Measurements from ENCODE around the gene CDC26.

The CDC26 gene

DNA sequence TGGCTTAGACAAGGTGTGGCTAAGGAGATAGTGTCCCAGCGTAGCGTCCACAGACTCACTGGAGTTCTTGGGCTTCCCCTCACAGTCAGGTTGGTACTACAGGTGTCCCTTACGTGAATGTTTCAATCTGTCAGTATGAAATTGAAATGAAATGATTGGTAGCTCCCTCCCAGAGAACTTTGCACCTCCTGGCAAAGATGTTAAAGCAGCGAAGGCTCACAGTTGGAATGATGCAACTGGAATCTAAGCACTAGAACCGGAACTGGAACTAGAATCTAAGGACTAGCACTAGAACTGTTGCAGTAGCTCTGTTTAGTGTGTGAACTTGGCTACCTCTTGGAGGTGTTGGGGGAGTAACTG, 52.9 kb downstream of the CDC26 start:
- Histone ChIP-seq H3K4me3 (ENCODE audit: low read length) (peak overlapping the region; percentile 92), H3K4me1 (ENCODE audit: low read length) (peaks cover 37% of the 10 kb centered on the region), H3K9ac (ENCODE audit: low read length) (peak overlapping the region; percentile 83), H3K36me3 (replicated peaks; ENCODE audit: low read depth, low read length) (peaks cover 29% of the 10 kb centered on the region), H3K27me3 (ENCODE audit: low read depth, low read length) (no peaks in the 10 kb centered on the region), H3K9me3 (ENCODE audit: insufficient read depth, low read length) (no peaks in the 10 kb centered on the region), H2AFZ (ENCODE audit: low read depth, low read length) (no peak overlapping the region), H3K27ac (ENCODE audit: low read length) (no peak overlapping the region), H3K4me2 (ENCODE audit: low read length) (peak overlapping the region; percentile 89), H3K79me2 (ENCODE audit: low read length) (peaks cover 44% of the 10 kb centered on the region), H4K20me1 (ENCODE audit: insufficient read depth, low read length) (peaks cover 14% of the 10 kb centered on the region)
- TF ChIP-seq EZH2phosphoT487 (IDR thresholded peaks at IDR 0.05; ENCODE audit: low read depth), result no peak
- TF ChIP-seq CTCF (IDR thresholded peaks at IDR 0.05; ENCODE audit: low read depth, low read length), result no peak

- Histone ChIP-seq H3K4me2 (ENCODE audit: low read length) (peak overlapping the region; percentile 89), H3K4me1 (ENCODE audit: low read length) (peaks cover 32% of the 10 kb centered on the region), H3K27ac (ENCODE audit: low read length) (peak overlapping the region; percentile 9; the same call in 1 of the 2 replicates), H3K79me2 (ENCODE audit: low read length) (peaks cover 47% of the 10 kb centered on the region), H4K20me1 (ENCODE audit: insufficient read depth, low read length) (peaks cover 12% of the 10 kb centered on the region), H2AFZ (ENCODE audit: low read depth, low read length) (peak overlapping the region; percentile 41; the same call in 1 of the 2 replicates), H3K9ac (ENCODE audit: low read length) (peak overlapping the region; percentile 83), H3K9me3 (ENCODE audit: insufficient read depth, low read length) (no peaks in the 10 kb centered on the region), H3K36me3 (replicated peaks; ENCODE audit: low read depth, low read length) (peaks cover 29% of the 10 kb centered on the region), H3K4me3 (ENCODE audit: low read length) (peak overlapping the region; percentile 92), H3K27me3 (ENCODE audit: low read depth, low read length) (no peaks in the 10 kb centered on the region)
- TF ChIP-seq CTCF (IDR thresholded peaks at IDR 0.05; ENCODE audit: low read depth, low read length) (no peak), EZH2phosphoT487 (IDR thresholded peaks at IDR 0.05; ENCODE audit: low read depth) (no peak)
These were observed 53.4 kb downstream of the CDC26 start for GRCh38 chr9:113221800-113222481.

DNA sequence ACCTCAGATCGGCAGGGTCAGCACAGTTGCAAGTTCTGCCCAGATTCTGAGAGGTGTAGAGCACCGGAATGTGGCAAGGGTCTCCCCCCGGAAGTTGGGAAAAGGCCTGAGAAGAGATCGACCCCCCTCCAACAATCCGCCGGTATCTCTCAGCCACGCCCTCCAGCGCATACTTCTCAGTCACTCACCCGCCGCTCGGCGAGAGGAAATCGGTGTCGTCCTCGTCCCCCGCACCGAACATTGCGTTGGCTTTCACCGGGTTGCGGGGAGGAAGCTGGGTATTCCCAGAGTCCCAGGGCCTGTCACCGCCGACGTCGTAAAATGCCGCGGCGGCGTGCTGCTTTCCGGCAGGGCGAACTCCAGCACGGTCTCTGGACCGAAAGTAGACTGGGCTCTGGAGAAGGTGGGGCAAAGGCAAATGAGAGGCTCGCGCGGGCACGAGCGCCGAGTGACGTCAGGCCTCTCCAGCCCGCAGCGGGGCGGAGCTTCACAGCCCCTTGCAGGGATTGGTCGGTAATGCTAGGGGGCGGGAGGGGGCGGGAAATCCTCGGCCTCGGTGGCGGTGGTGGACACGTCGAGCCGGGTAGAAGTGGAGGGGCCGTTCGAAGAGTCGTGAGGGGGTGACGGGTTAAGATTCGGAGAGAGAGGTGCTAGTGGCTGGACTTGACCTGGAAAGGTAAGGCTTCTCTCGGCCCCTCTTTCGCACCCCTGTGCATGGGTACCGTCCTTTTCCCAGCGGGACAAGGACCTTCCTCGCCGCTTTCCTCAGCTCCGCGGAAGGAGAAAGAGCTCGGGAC, 54.2 kb downstream of the CDC26 start, which contains the start of the genes FKBP15 and SLC31A1:
Gene FKBP15, minus strand, starts transcription at position 275 of the 797 bp plus-strand sequence. Its CDS starts 34 bp downstream, at position 241.
Gene SLC31A1, plus strand, starts transcription at position 542 of the 797 bp plus-strand sequence. CDS start 34,605 bp downstream, outside the sequence.
- Histone ChIP-seq H3K27me3 (ENCODE audit: low read depth, low read length) (no peaks in the 10 kb centered on the region), H3K79me2 (ENCODE audit: low read length) (peaks cover 52% of the 10 kb centered on the region), H3K4me2 (ENCODE audit: low read length) (peak within 1 kb of the TSS; percentile 94), H3K27ac (ENCODE audit: low read length) (peak within 1 kb of the TSS; percentile 96), H3K4me1 (ENCODE audit: low read length) (peaks cover 28% of the 10 kb centered on the region), H4K20me1 (ENCODE audit: insufficient read depth, low read length) (peaks cover 15% of the 10 kb centered on the region), H3K36me3 (replicated peaks; ENCODE audit: low read depth, low read length) (peaks cover 32% of the 10 kb centered on the region), H3K9ac (ENCODE audit: low read length) (peak within 1 kb of the TSS; percentile 89), H3K9me3 (ENCODE audit: insufficient read depth, low read length) (no peaks in the 10 kb centered on the region), H2AFZ (ENCODE audit: low read depth, low read length) (peak within 1 kb of the TSS; percentile 84), H3K4me3 (ENCODE audit: low read length) (peak within 1 kb of the TSS; percentile 92)
- TF ChIP-seq EZH2phosphoT487 (IDR thresholded peaks at IDR 0.05; ENCODE audit: low read depth) (no peak), CTCF (IDR thresholded peaks at IDR 0.05; ENCODE audit: low read depth, low read length) (no peak)

DNA sequence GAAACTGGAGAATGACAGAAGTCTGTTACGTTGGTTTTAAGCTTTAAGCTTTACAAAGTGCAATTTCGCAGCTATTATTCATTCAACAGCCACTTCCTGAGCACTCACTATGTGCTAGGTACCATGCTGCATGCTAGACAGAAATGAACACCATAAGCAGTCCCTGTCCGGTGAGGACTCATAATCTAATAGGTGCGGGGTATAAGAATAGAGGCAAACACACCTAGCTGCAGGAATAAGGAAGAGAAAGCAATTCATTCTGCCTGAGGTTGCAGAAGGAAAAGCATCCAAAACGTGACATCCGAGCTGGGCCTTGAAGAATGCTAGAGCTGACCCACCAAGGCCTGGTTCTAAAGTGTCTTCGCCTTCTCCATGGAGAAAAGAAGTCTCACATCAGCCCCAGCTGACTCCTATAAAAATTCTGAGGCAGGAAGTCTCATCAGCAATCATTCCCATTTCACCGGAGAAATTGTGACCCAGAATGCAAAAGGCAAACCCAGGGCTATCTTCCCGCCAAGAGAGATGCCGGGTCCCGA, 54.8 kb downstream of the CDC26 start:
- no peak for TF ChIP-seq CTCF (IDR thresholded peaks at IDR 0.05; ENCODE audit: low read depth, low read length)
- TF ChIP-seq EZH2phosphoT487 (IDR thresholded peaks at IDR 0.05; ENCODE audit: low read depth), result no peak
- H3K27me3 ChIP-seq (ENCODE audit: low read depth, low read length), result no peaks in the 10 kb centered on the region
- H4K20me1 ChIP-seq (ENCODE audit: insufficient read depth, low read length), result peaks cover 21% of the 10 kb centered on the region
- peak overlapping the region; percentile 92 for H3K4me3 ChIP-seq (ENCODE audit: low read length)
- no peaks in the 10 kb centered on the region for H3K9me3 ChIP-seq (ENCODE audit: insufficient read depth, low read length)
- peaks cover 36% of the 10 kb centered on the region for H3K36me3 ChIP-seq (replicated peaks; ENCODE audit: low read depth, low read length)
- peak overlapping the region; percentile 89 for H3K9ac ChIP-seq (ENCODE audit: low read length)
- peak overlapping the region; percentile 94 for H3K4me2 ChIP-seq (ENCODE audit: low read length)
- peaks cover 28% of the 10 kb centered on the region for H3K4me1 ChIP-seq (ENCODE audit: low read length)
- H2AFZ ChIP-seq (ENCODE audit: low read depth, low read length), result peak overlapping the region; percentile 84
- peak overlapping the region; percentile 96 for H3K27ac ChIP-seq (ENCODE audit: low read length)
- H3K79me2 ChIP-seq (ENCODE audit: low read length), result peaks cover 59% of the 10 kb centered on the region

Measured in OCI-LY3 (cell line).